Dermis blood vessel endothelial cell (primary cell): ENCODE measurements around the gene NEU4. TPM values are rescaled to one million over a fixed set of nuclear protein-coding genes. Genes with fewer than 3 reads are reported as not detected.
"Not testable (repeated sequence)": the region's sequence is repeated elsewhere in the genome, so short reads cannot be mapped to it uniquely, and the experiment has no call there.

Experiments used
- DNase-seq: peaks from one replicate; pipeline ENCODE4 v3.0.0; 2010
- total RNA-seq: library from RNA; depleted of rRNA; stranded (reverse); fragments of >200 nt; gene quantifications from 2 replicates; pipeline ENCODE4 v1.2.3, GENCODE V29; 2014

Gene NEU4
- total RNA-seq, 1 donor from 2014 or later = not detected

- no peak for DNase-seq
Measured at GRCh38 chr2:241814393-241814642, 5.3 kb downstream of the NEU4 start.

GRCh38 chr2:241814643-241815476, 5.9 kb downstream of the NEU4 start:
- DNase-seq = no peak

- DNase-seq = no peak
Measured at GRCh38 chr2:241815477-241816430, 6.8 kb downstream of the NEU4 start.

GRCh38 chr2:241816431-241817121, 7.6 kb downstream of the NEU4 start:
- DNase-seq = no peak

- peak; percentile 29 for DNase-seq
Measured at GRCh38 chr2:241817126-241817820, 8.3 kb downstream of the NEU4 start.

GRCh38 chr2:241817821-241818215, 8.8 kb downstream of the NEU4 start:
- DNase-seq = not testable (repeated sequence)

GRCh38 chr2:241818229-241818942, 9.4 kb downstream of the NEU4 start:
- no peak for DNase-seq

- no peak for DNase-seq
Measured at GRCh38 chr2:241818943-241819270, 9.9 kb downstream of the NEU4 start.

GRCh38 chr2:241819947-241820624, 11.1 kb downstream of the NEU4 start:
- not testable (repeated sequence) for DNase-seq

GRCh38 chr2:241820625-241821384, 11.8 kb downstream of the NEU4 start:
- no peak for DNase-seq

GRCh38 chr2:241821460-241822263, 12.7 kb downstream of the NEU4 start:
- peak; percentile 20 for DNase-seq

- DNase-seq = no peak
Measured at GRCh38 chr2:241822264-241822623, 13.3 kb downstream of the NEU4 start.

- not testable (repeated sequence) for DNase-seq
Measured at GRCh38 chr2:241823531-241824437, 14.8 kb downstream of the NEU4 start.

- DNase-seq = no peak
Measured at GRCh38 chr2:241827394-241827793, 18.4 kb downstream of the NEU4 start.

- peak; percentile 25 for DNase-seq
Measured at GRCh38 chr2:241833101-241833663, 24.2 kb downstream of the NEU4 start.

- DNase-seq = not testable (repeated sequence)
Measured at GRCh38 chr2:241833756-241834526, 24.9 kb downstream of the NEU4 start.

GRCh38 chr2:241834527-241835210, 25.7 kb downstream of the NEU4 start:
- no peak for DNase-seq
